ENCODE measurements around the gene CD83. TPM values are rescaled to one million over a fixed set of nuclear protein-coding genes. Genes with fewer than 3 reads are reported as not detected.
A peak's percentile ranks its signal among the peaks of the same experiment; 100 is the strongest.

The CD83 gene, protein sequence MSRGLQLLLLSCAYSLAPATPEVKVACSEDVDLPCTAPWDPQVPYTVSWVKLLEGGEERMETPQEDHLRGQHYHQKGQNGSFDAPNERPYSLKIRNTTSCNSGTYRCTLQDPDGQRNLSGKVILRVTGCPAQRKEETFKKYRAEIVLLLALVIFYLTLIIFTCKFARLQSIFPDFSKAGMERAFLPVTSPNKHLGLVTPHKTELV
- total RNA-seq (2021) = 6.5 and 7.0 TPM in 2 replicates
- long read RNA-seq, transcript CD83-201 (5 exons, 2,471 nt) = major isoform, 95 of 111 reads
- long read RNA-seq, partial matches to known transcripts = 6 of 111 reads
- long read RNA-seq, other reads (novel, unspliced or antisense) = 10 of 111 reads

DNA sequence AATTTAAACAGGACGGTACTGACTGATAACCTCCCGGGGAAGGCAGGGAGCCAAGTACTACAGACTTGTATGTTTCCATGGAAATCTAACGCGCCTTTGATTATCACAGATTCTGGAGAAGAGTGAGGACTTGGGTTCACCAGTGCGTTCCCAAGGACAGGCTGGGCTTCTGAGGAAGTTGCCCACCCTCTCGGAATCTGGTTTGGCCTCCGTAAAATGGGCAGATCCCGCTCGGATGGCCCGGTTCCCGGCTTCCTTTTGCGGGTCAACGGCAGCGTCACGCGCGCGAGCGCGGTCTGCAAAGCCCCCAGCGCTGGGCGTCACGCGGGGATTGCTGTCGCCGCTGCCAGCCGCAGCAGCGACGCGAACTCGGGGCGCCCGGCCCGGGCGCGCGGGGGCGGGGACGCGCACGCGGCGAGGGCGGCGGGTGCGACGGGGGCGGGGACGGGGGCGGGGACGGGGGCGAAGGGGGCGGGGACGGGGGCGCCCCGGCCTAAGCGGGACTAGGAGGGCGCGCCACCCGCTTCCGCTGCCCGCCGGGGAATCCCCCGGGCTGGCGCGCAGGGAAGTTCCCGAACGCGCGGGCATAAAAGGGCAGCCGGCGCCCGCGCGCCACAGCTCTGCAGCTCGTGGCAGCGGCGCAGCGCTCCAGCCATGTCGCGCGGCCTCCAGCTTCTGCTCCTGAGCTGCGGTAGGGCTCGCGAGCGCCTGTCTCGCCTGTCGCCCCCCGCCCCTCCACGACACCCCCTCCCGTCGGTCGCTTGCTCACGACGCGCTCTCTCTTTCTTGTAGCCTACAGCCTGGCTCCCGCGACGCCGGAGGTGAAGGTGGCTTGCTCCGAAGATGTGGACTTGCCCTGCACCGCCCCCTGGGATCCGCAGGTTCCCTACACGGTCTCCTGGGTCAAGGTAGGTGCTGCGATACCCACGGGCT lies at the start of gene CD83:
Gene CD83, plus strand, starts transcription at position 615 of the 933 bp plus-strand sequence. Its CDS starts 40 bp downstream, at position 655.
- Histone ChIP-seq H4K8ac (replicated peaks; ENCODE audit: insufficient read length, low read depth, low read length) (no peak within 1 kb of the TSS), H2BK12ac (ENCODE audit: insufficient read length, low read depth, low read length) (no peak within 1 kb of the TSS), H2BK15ac (ENCODE audit: low read depth, low read length) (no peak within 1 kb of the TSS), H2AK5ac (ENCODE audit: insufficient read length, low read length) (no peak within 1 kb of the TSS), H3K56ac (ENCODE audit: insufficient read length, low read depth, low read length) (no peak within 1 kb of the TSS), H4K5ac (ENCODE audit: insufficient read length, low read depth, low read length) (no peak within 1 kb of the TSS), H3K4me2 (ENCODE audit: insufficient read depth, insufficient read length, low read length) (peak within 1 kb of the TSS; percentile 90), H3K27me3 (ENCODE audit: insufficient read depth, low read length) (no peaks in the 10 kb centered on the region; the same call in 1 of the 2 replicates), H2BK5ac (ENCODE audit: insufficient read length, low read length) (no peak within 1 kb of the TSS), H3K23me2 (ENCODE audit: insufficient read length, low read depth, low read length, poor library complexity, severe bottlenecking) (peaks cover 11% of the 10 kb centered on the region), H3K27ac (ENCODE audit: insufficient read length, low read depth, low read length) (no peak within 1 kb of the TSS), H3K23ac (ENCODE audit: insufficient read length, low read depth, low read length) (no peak within 1 kb of the TSS), H3K9ac (ENCODE audit: extremely low read depth, insufficient read length, low read length) (peak within 1 kb of the TSS; percentile 35), H2BK20ac (ENCODE audit: low read depth, low read length, poor library complexity, severe bottlenecking) (no peak within 1 kb of the TSS), H2AFZ (ENCODE audit: low read length) (peak within 1 kb of the TSS; percentile 15), H4K91ac (ENCODE audit: insufficient read length, low read depth, low read length) (no peak within 1 kb of the TSS), H3K14ac (ENCODE audit: insufficient read depth, low read length) (peak within 1 kb of the TSS; percentile 49; the same call in 1 of the 2 replicates), H4K20me1 (ENCODE audit: control insufficient read depth, insufficient read depth, insufficient read length) (no peaks in the 10 kb centered on the region), H2BK120ac (ENCODE audit: low read depth, low read length, poor library complexity, severe bottlenecking) (no peak within 1 kb of the TSS), H3K4me1 (ENCODE audit: insufficient read depth, low read length) (peaks cover 4% of the 10 kb centered on the region; the same call in 1 of the 2 replicates), H3K79me2 (ENCODE audit: insufficient read depth, low read length) (no peaks in the 10 kb centered on the region), H3K79me1 (ENCODE audit: insufficient read depth, low read depth, low read length, poor library complexity, severe bottlenecking) (no peaks in the 10 kb centered on the region), H3T11ph (ENCODE audit: low read length) (no peak within 1 kb of the TSS), H3K18ac (ENCODE audit: insufficient read length, low read depth, low read length) (no peak within 1 kb of the TSS), H3K4ac (ENCODE audit: low read depth, low read length) (no peak within 1 kb of the TSS), H3K9me3 (ENCODE audit: control insufficient read depth, low read depth, low read length) (no peaks in the 10 kb centered on the region)
- Mint-ChIP-seq H3K4me1 (peaks cover 6 to 7% of the 10 kb centered on the region in 2 experiments), H3K27me3 (ENCODE audit: low read depth) (peaks cover 29% of the 10 kb centered on the region), H3K4me3 (peak within 1 kb of the TSS; percentile 93 to 96), H3K27ac (peak within 1 kb of the TSS in 2 of 3 experiments; percentile 72 to 93; a peak in 3 of 7 replicates), H3K9me3 (no peaks in the 10 kb centered on the region), H3K36me3 (ENCODE audit: insufficient read depth in 1 of 3, low read depth in 3 of 3) (no peaks in the 10 kb centered on the region; a peak in 1 of 7 replicates)
- peak; percentile 69 for DNase-seq
- no CpG with 5 or more reads among the region's 106 CpGs for WGBS (ENCODE audit: extremely low coverage, insufficient read length, low lambda C conversion rate)
- peak; percentile 43; the same call in 1 of the 3 replicates for TF ChIP-seq CTCF (conservative IDR thresholded peaks at IDR 0.05)
